Panc1 (cell line): ENCODE measurements around the gene FGF5. TPM values are rescaled to one million over a fixed set of nuclear protein-coding genes. Genes with fewer than 3 reads are reported as not detected.

Experiments used
- ATAC-seq: fragments of 200-7000 bp; cut with Tn5 transposase; 2 replicates; pipeline ENCODE4 v1.9.1; 2020; ENCODE audit warnings: mild to moderate bottlenecking, moderate library complexity
- BruUV-seq: library from RNA; stranded (reverse); fragments of 400-500 nt; replicated peaks from 2 replicates; lab custom pipeline; 2021; lab: Mats Ljungman, UMichigan
- CTCF ChIA-PET: fragments of 300-600 bp; sonication (Branson Sonifier 250); formaldehyde crosslinking; loops from one replicate; lab custom pipeline; 2022; ENCODE audit warnings: antibody characterized with exemption; lab: Charles Lee
- POLR2A ChIA-PET: fragments of 300-600 bp; sonication (Branson Sonifier 250); formaldehyde crosslinking; loops from one replicate; lab custom pipeline; 2022; ENCODE audit warnings: antibody characterized with exemption; lab: Charles Lee
- DNase-seq: peaks from one replicate; pipeline ENCODE4 v3.0.0-alpha.2; 2010; ENCODE audit warnings: low read depth, low spot score
- H3K27ac ChIP-seq: 2 replicates; pipeline ENCODE4 v1.5.1; 2011; ENCODE audit warnings: mild to moderate bottlenecking, low read length, inconsistent platforms
- H3K27me3 ChIP-seq: fragments of 200-500 bp; sonication (Bioruptor generic); 2 replicates; pipeline ENCODE4 v1.6.0; 2014; ENCODE audit warnings: low read length, inconsistent platforms; ENCODE audit not compliant: control insufficient read depth, insufficient read depth
- H3K36me3 ChIP-seq: fragments of 200-500 bp; sonication (Bioruptor generic); 2 replicates; pipeline ENCODE4 v1.5.1; 2014; ENCODE audit warnings: inconsistent platforms, mild to moderate bottlenecking, low read length, moderate library complexity; ENCODE audit not compliant: control insufficient read depth, insufficient read depth
- H3K4me1 ChIP-seq: 2 replicates; pipeline ENCODE4 v1.5.1; 2011; ENCODE audit warnings: inconsistent platforms, mild to moderate bottlenecking, low read length, moderate library complexity; ENCODE audit not compliant: control insufficient read depth, insufficient read depth
- H3K4me3 ChIP-seq, 2 experiments: 2 replicates each; pipeline ENCODE4 v1.5.1; 2011 to 2012; ENCODE audit warnings: low read depth in 2 of 2, low read length in 2 of 2, mild to moderate bottlenecking in 2 of 2, inconsistent platforms in 1 of 2, moderate library complexity in 1 of 2
- H3K9me3 ChIP-seq: fragments of 200-500 bp; sonication (Bioruptor generic); 2 replicates; pipeline ENCODE4 v1.5.1; 2014; ENCODE audit warnings: low read depth, mild to moderate bottlenecking, inconsistent platforms, low read length, moderate library complexity; ENCODE audit not compliant: control insufficient read depth, insufficient read depth
- CTCF ChIP-seq: fragments of 450-650 bp; IDR thresholded peaks from 2 replicates; pipeline ENCODE4 v1.5.1; 2017; ENCODE audit warnings: mild to moderate bottlenecking
- POLR2AphosphoS5 ChIP-seq: IDR thresholded peaks from 2 replicates; pipeline ENCODE4 v1.6.1; 2012; ENCODE audit warnings: mild to moderate bottlenecking, low read depth, low read length, moderate library complexity
- REST ChIP-seq, 2 experiments: IDR thresholded peaks; 2 replicates each; pipeline ENCODE4 v1.6.1; 2011 to 2012; ENCODE audit warnings: low read depth in 2 of 2, control low read depth in 1 of 2, low read length in 1 of 2, mild to moderate bottlenecking in 1 of 2, moderate library complexity in 1 of 2; ENCODE audit not compliant: insufficient read depth in 1 of 2
- SIN3A ChIP-seq: IDR thresholded peaks from 2 replicates; pipeline ENCODE4 v1.6.1; 2012; ENCODE audit warnings: low read depth, mild to moderate bottlenecking, low read length, moderate library complexity, borderline replicate concordance; ENCODE audit not compliant: insufficient read depth
- TCF7L2 ChIP-seq: IDR thresholded peaks from 2 replicates; pipeline ENCODE4 v1.6.1; 2011; ENCODE audit warnings: mild to moderate bottlenecking, low read depth, low read length, inconsistent platforms
- in situ Hi-C: cut with HindIII; loops from 2 replicates; pipeline ENCODE4 v1.10.0; 2016; ENCODE audit warnings: low sequenced_read_pairs, low pct_unique_long_range_greater_than_20kb
- intact Hi-C: fragments of 100-400 bp; cut with micrococcal nuclease; formaldehyde crosslinking; loops from one replicate; pipeline ENCODE4 v1.10.0; 2022; ENCODE audit not compliant: unreplicated experiment
- total RNA-seq: library from RNA; stranded (reverse); gene quantifications from one replicate; pipeline ENCODE4 v1.2.1, GENCODE V29; 2021; ENCODE audit not compliant: unreplicated experiment

Gene FGF5
- total RNA-seq, 1 experiment from 2014 or later, result 1.3 TPM

GRCh38 chr4:80311130-80311529, 44.7 kb downstream of the FGF5 start:
- POLR2A ChIA-PET, result no interaction called here
- intact Hi-C loops (no loop called here), in situ Hi-C loops (no loop called here)
- Histone ChIP-seq H3K9me3 (no peaks in the 10 kb centered on the region), H3K27me3 (no peaks in the 10 kb centered on the region), H3K4me1 (no peaks in the 10 kb centered on the region; the same call in 1 of the 2 replicates), H3K27ac (no peak overlapping the region), H3K36me3 (no peaks in the 10 kb centered on the region), H3K4me3 (no peak overlapping the region)
- TF ChIP-seq CTCF (no peak), TCF7L2 (no peak), SIN3A (no peak), REST (IDR thresholded peaks at IDR 0.05; ENCODE audit: insufficient read depth in 1 of 2, low read depth in 2 of 2, low read length in 1 of 2) (no peak), POLR2AphosphoS5 (no peak)
- no peak for DNase-seq
- no peak for ATAC-seq
- BruUV-seq, result no TSS peak
- CTCF ChIA-PET, result no interaction called here

DNA sequence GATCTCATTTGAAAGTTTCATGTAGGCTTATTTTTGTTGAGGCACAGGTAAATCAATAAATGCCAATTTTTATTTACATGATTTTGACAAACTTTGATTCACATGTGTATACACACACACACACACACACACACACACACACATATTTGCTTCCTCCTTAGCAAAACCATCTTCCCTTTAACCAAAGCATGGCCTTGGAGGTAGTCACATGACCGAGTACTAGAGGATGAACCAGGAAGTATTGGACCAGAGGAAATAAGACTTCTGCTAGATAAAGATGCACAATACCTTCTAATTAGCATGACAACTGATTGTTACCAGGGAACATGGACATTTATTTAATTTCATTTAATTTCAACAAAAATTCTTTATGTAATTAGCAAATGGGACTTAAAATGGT, 45.7 kb downstream of the FGF5 start:
- DNase-seq (no peak), ATAC-seq (no peak)
- no peaks in the 10 kb centered on the region for H3K36me3 ChIP-seq
- no peaks in the 10 kb centered on the region for H3K27me3 ChIP-seq
- POLR2A ChIA-PET, result no interaction called here
- H3K4me3 ChIP-seq, result no peak overlapping the region
- BruUV-seq, result no TSS peak
- CTCF ChIA-PET, result no interaction called here
- H3K4me1 ChIP-seq, result no peaks in the 10 kb centered on the region; the same call in 1 of the 2 replicates
- TF ChIP-seq SIN3A, result no peak
- TF ChIP-seq TCF7L2, result no peak
- in situ Hi-C loops, result no loop called here
- H3K27ac ChIP-seq, result no peak overlapping the region
- intact Hi-C loops, result no loop called here
- no peaks in the 10 kb centered on the region for H3K9me3 ChIP-seq

GRCh38 chr4:80313627-80314026, 47.2 kb downstream of the FGF5 start:
- TF ChIP-seq POLR2AphosphoS5 (no peak), REST (IDR thresholded peaks at IDR 0.05; ENCODE audit: insufficient read depth in 1 of 2, low read depth in 2 of 2, low read length in 1 of 2) (no peak), SIN3A (no peak), TCF7L2 (no peak), CTCF (no peak)
- no peak overlapping the region for H3K4me3 ChIP-seq
- BruUV-seq, result no TSS peak
- ChIA-PET POLR2A (no interaction called here), CTCF (no interaction called here)
- intact Hi-C loops, result no loop called here
- no peaks in the 10 kb centered on the region for H3K4me1 ChIP-seq
- no peaks in the 10 kb centered on the region for H3K9me3 ChIP-seq
- no peaks in the 10 kb centered on the region for H3K27me3 ChIP-seq
- no peak overlapping the region for H3K27ac ChIP-seq
- H3K36me3 ChIP-seq, result no peaks in the 10 kb centered on the region
- DNase-seq (no peak), ATAC-seq (no peak)
- in situ Hi-C loops, result no loop called here
